CD14-positive monocyte (primary cell): ENCODE data around the gene AGAP1. TPM values are rescaled to one million over a fixed set of nuclear protein-coding genes. Genes with fewer than 3 reads are reported as not detected.

Experiments used
- DNase-seq, 3 donors: peaks; one replicate each; pipeline ENCODE4 v3.0.0-alpha.2; 2011 to 2022
- H2AFZ ChIP-seq: 2 replicates; pipeline ENCODE4 v1.6.0; 2012; ENCODE audit warnings: mild to moderate bottlenecking, low read depth, low read length, inconsistent platforms; ENCODE audit not compliant: insufficient read depth, poor library complexity, severe bottlenecking
- H3K27ac ChIP-seq, 2 donors: 1 replicate in 1 of 2; 2 replicates in 1 of 2; pipeline ENCODE4 v1.5.1; 2012 to 2013; ENCODE audit warnings: low read length in 2 of 2, control low read depth in 1 of 2, inconsistent platforms in 1 of 2, low read depth in 1 of 2, mild to moderate bottlenecking in 1 of 2
- H3K27me3 ChIP-seq, 2 donors: one replicate each; pipeline versions ENCODE4 v1.6.0 to v1.6.1; 2011 to 2013; ENCODE audit warnings: low read length in 2 of 2; ENCODE audit not compliant: control insufficient read depth in 2 of 2, insufficient read depth in 2 of 2
- H3K36me3 ChIP-seq, 2 donors: replicated peaks in 1 of 2; 1 replicate in 1 of 2; 2 replicates in 1 of 2; pipeline versions ENCODE4 v1.5.1 to v1.6.1; 2012 to 2013; ENCODE audit warnings: low read length in 2 of 2, control low read depth in 1 of 2, inconsistent platforms in 1 of 2, mild to moderate bottlenecking in 1 of 2; ENCODE audit not compliant: insufficient read depth in 2 of 2, control insufficient read depth in 1 of 2
- H3K4me1 ChIP-seq, 2 donors: 1 replicate in 1 of 2; 2 replicates in 1 of 2; pipeline versions ENCODE4 v1.5.1 to v1.6.1; 2012 to 2013; ENCODE audit warnings: low read length in 2 of 2, control low read depth in 1 of 2, inconsistent platforms in 1 of 2, mild to moderate bottlenecking in 1 of 2, moderate library complexity in 1 of 2; ENCODE audit not compliant: insufficient read depth in 2 of 2, control insufficient read depth in 1 of 2
- H3K4me2 ChIP-seq: replicated peaks from 2 replicates; pipeline ENCODE3; 2012; ENCODE audit warnings: low read length, moderate library complexity, mild to moderate bottlenecking; ENCODE audit not compliant: poor library complexity, severe bottlenecking; ENCODE audit errors: extremely low read depth
- H3K4me3 ChIP-seq, 3 experiments: fragments of 200-600 bp in 1 of 3; sonication (generic) in 1 of 3; replicated peaks in 1 of 3; 1 replicate in 2 of 3; 2 replicates in 1 of 3; pipeline ENCODE4 v1.5.1; 2011 to 2013; ENCODE audit warnings: low read length in 3 of 3, mild to moderate bottlenecking in 3 of 3, control low read depth in 2 of 3, low read depth in 2 of 3, inconsistent platforms in 1 of 3, moderate library complexity in 1 of 3
- H3K79me2 ChIP-seq: 2 replicates; pipeline ENCODE4 v1.6.0; 2012; ENCODE audit warnings: mild to moderate bottlenecking, control low read depth, inconsistent platforms, low read length, moderate library complexity; ENCODE audit not compliant: insufficient read depth
- H3K9ac ChIP-seq: 2 replicates; pipeline ENCODE4 v1.6.0; 2017; ENCODE audit warnings: low read length, mild to moderate bottlenecking; ENCODE audit not compliant: insufficient read depth, poor library complexity, severe bottlenecking
- H3K9me3 ChIP-seq, 2 donors: replicated peaks in 1 of 2; 1 replicate in 1 of 2; 2 replicates in 1 of 2; pipeline versions ENCODE4 v1.5.1 to v1.6.1; 2012 to 2013; ENCODE audit warnings: low read length in 2 of 2, control low read depth in 1 of 2; ENCODE audit not compliant: control insufficient read depth in 1 of 2, insufficient read depth in 1 of 2
- H4K20me1 ChIP-seq: 2 replicates; pipeline ENCODE4 v1.6.0; 2012; ENCODE audit warnings: mild to moderate bottlenecking, low read length, control low read depth, moderate library complexity; ENCODE audit not compliant: insufficient read depth
- H3K27ac Mint-ChIP-seq, 7 donors: one replicate each; pipeline ENCODE4 v1.8.0; 2020; ENCODE audit warnings: mild to moderate bottlenecking in 7 of 7, mixed read lengths in 7 of 7, moderate library complexity in 6 of 7, inconsistent platforms in 2 of 7
- H3K27me3 Mint-ChIP-seq, 3 donors: one replicate each; pipeline ENCODE4 v1.8.0; 2021 to 2022; ENCODE audit warnings: low read depth in 3 of 3, mild to moderate bottlenecking in 3 of 3, mixed read lengths in 3 of 3, moderate library complexity in 3 of 3, inconsistent platforms in 1 of 3
- H3K36me3 Mint-ChIP-seq, 2 donors: one replicate each; pipeline ENCODE4 v1.8.0; 2020; ENCODE audit warnings: mixed read lengths in 2 of 2, inconsistent platforms in 1 of 2, mild to moderate bottlenecking in 1 of 2
- H3K4me1 Mint-ChIP-seq: one replicate; pipeline ENCODE4 v1.8.0; 2020; ENCODE audit warnings: mild to moderate bottlenecking, mixed read lengths
- H3K4me3 Mint-ChIP-seq, 2 donors: one replicate each; pipeline ENCODE4 v1.8.0; 2020; ENCODE audit warnings: mild to moderate bottlenecking in 2 of 2, mixed read lengths in 2 of 2, moderate library complexity in 1 of 2
- H3K9me3 Mint-ChIP-seq, 7 donors: one replicate each; pipeline ENCODE4 v1.8.0; 2020 to 2022; ENCODE audit warnings: mixed read lengths in 7 of 7, mild to moderate bottlenecking in 6 of 7, moderate library complexity in 6 of 7, inconsistent platforms in 2 of 7
- CTCF ChIP-seq: fragments of 200-600 bp; IDR thresholded peaks from one replicate; pipeline ENCODE4 v1.8.0; 2022; ENCODE audit warnings: antibody characterized with exemption, mild to moderate bottlenecking
- WGBS: methylation state at CpG from one replicate; pipeline ENCODE4 v1.1.5; 2013; ENCODE audit warnings: missing lambda C conversion rate; ENCODE audit not compliant: insufficient coverage; 5-methylcytosine and 5-hydroxymethylcytosine counted together
- intact Hi-C, 2 donors: fragments of 100-400 bp; cut with micrococcal nuclease; formaldehyde crosslinking; loops; one replicate each; pipeline versions ENCODE4 v1.15.0 to v1.15.1; 2023
- polyA plus RNA-seq, 3 donors: library from polyadenylated mRNA; depleted of rRNA in 1 of 3; unstranded in 2 of 3; stranded (reverse) in 1 of 3; fragments of 300-500 nt in 2 of 3; fragments of >200 nt in 1 of 3; fragmentation: Illumina TruSeq in 2 of 3; gene quantifications; 1 replicate in 2 of 3; 2 replicates in 1 of 3; pipeline ENCODE4 v1.2.3, GENCODE V29; 2012 to 2021

Gene AGAP1
- polyA plus RNA-seq, 3 donors: 0.12 TPM; not detected in 2

GRCh38 chr2:235749771-235750160, 255.9 kb downstream of the AGAP1 start:
- no CpG with 5 or more reads among the region's 3 CpGs for WGBS
- Mint-ChIP-seq H3K36me3 (no peaks in the 10 kb centered on the region), H3K27me3 (peaks cover 5 to 7% (median 6%) of the 10 kb centered on the region in 3 donors), H3K4me1 (no peaks in the 10 kb centered on the region), H3K4me3 (no peak overlapping the region), H3K27ac (no peak overlapping the region), H3K9me3 (no peaks in the 10 kb centered on the region)
- no peaks in the 10 kb centered on the region for H3K9me3 ChIP-seq
- H3K9ac ChIP-seq: no peak overlapping the region
- no peak for DNase-seq
- H3K4me2 ChIP-seq: no peak overlapping the region
- no peak overlapping the region for H2AFZ ChIP-seq
- no peaks in the 10 kb centered on the region for H3K36me3 ChIP-seq
- intact Hi-C loops: loop anchor here in 1 of 2 donors (5.0 kb wide), 1 partner anchor 152 kb away; no protein-coding TSS in a partner anchor
- H3K27me3 ChIP-seq: no peaks in the 10 kb centered on the region
- no peak overlapping the region for H3K27ac ChIP-seq
- H3K4me1 ChIP-seq: no peaks in the 10 kb centered on the region
- H4K20me1 ChIP-seq: no peaks in the 10 kb centered on the region
- TF ChIP-seq CTCF: no peak
- H3K4me3 ChIP-seq: no peak overlapping the region
- no peaks in the 10 kb centered on the region for H3K79me2 ChIP-seq

DNA sequence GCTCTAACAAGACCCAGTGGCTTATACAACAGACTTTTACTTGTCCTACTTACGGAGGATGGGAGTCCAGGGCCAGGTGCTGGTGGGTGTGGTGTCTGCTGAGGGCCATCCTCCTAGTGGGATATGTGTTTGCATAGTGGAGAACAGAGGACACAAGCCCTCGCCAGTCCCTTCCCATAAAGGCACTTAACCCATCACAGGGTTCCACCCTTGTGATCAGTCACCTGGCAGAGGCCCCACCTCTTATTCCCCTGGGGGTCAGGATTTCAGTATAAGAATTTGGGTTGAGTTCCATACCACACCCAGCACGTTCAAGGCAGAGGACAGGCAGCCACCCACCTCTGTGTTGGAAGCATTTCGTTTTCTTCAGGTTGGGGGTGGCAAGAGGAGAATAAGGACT, 259.0 kb downstream of the AGAP1 start:
- peaks cover 0 to 7% (median 0%) of the 10 kb centered on the region in 3 donors for H3K27me3 Mint-ChIP-seq
- no peak overlapping the region for H3K27ac Mint-ChIP-seq

More for the DNA sequence above, 259.0 kb downstream of the AGAP1 start:
- Histone ChIP-seq H3K27me3 (no peaks in the 10 kb centered on the region), H3K9ac (no peak overlapping the region), H2AFZ (no peak overlapping the region), H3K9me3 (no peaks in the 10 kb centered on the region), H3K4me1 (no peaks in the 10 kb centered on the region), H3K36me3 (no peaks in the 10 kb centered on the region), H3K27ac (no peak overlapping the region), H3K4me3 (no peak overlapping the region), H3K4me2 (no peak overlapping the region), H3K79me2 (no peaks in the 10 kb centered on the region), H4K20me1 (no peaks in the 10 kb centered on the region)
- Mint-ChIP-seq H3K4me1 (no peaks in the 10 kb centered on the region), H3K4me3 (no peak overlapping the region), H3K9me3 (no peaks in the 10 kb centered on the region), H3K36me3 (no peaks in the 10 kb centered on the region)
- DNase-seq: no peak
- intact Hi-C loops: no loop called here
- TF ChIP-seq CTCF: no peak
- WGBS: no CpG with 5 or more reads among the region's 4 CpGs
